Measurements from ENCODE around the gene CPSF4L. TPM values are rescaled to one million over a fixed set of nuclear protein-coding genes. Genes with fewer than 3 reads are reported as not detected.
A peak's percentile ranks its signal among the peaks of the same experiment; 100 is the strongest.

The CPSF4L gene
- polyA plus RNA-seq, 4 donors: 0.15 TPM; not detected in 3

DNA sequence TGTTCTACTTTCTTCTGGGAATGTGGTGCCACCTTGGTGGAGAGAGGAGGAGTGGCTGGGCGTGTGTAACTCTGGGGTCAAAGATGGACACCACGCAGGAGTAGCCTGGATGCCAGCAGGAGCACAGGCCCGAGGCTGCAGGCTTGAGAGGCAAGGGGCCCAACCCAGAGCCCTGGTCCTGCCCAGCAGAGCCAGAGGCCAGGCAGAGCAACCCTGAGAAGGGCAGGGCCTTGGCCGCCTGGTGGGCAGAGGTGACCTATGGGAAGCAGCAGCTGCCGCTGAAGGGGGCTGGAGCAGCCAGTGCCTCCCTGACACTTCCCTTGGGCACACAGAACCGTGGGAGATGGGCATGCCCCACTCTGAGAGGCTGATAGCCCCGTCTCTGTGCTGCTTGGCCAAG lies 18.0 kb upstream of the CPSF4L start:
- DNase-seq (peak in 1 of 2 donors; percentile 43), FAIRE-seq (no peak)
- Histone ChIP-seq H3K9me3 (ENCODE audit: control insufficient read depth in 2 of 2, insufficient read depth in 1 of 2, low read depth in 1 of 2, low read length in 1 of 2) (no peaks in the 10 kb centered on the region), H3K36me3 (ENCODE audit: control insufficient read depth in 3 of 3, insufficient read depth in 2 of 3, low read depth in 1 of 3, low read length in 3 of 3) (peaks cover 0 to 46% (median under 1%) of the 10 kb centered on the region in 3 donors), H3K27ac (ENCODE audit: low read depth in 1 of 3, low read length in 2 of 3) (no peak overlapping the region), H3K4me1 (ENCODE audit: control insufficient read depth in 3 of 3, insufficient read depth in 2 of 3, low read depth in 1 of 3, low read length in 2 of 3) (peaks cover 0 to 18% (median 3%) of the 10 kb centered on the region in 3 donors), H3K27me3 (ENCODE audit: control insufficient read depth in 3 of 3, insufficient read depth in 3 of 3, low read length in 3 of 3) (no peaks in the 10 kb centered on the region), H3K4me3 (ENCODE audit: low read depth in 1 of 3, low read length in 3 of 3) (no peak overlapping the region)
- WGBS, 3 donors: 61 to 81% (median 73%) methylated on average over 7 of the region's 7 CpGs

DNA sequence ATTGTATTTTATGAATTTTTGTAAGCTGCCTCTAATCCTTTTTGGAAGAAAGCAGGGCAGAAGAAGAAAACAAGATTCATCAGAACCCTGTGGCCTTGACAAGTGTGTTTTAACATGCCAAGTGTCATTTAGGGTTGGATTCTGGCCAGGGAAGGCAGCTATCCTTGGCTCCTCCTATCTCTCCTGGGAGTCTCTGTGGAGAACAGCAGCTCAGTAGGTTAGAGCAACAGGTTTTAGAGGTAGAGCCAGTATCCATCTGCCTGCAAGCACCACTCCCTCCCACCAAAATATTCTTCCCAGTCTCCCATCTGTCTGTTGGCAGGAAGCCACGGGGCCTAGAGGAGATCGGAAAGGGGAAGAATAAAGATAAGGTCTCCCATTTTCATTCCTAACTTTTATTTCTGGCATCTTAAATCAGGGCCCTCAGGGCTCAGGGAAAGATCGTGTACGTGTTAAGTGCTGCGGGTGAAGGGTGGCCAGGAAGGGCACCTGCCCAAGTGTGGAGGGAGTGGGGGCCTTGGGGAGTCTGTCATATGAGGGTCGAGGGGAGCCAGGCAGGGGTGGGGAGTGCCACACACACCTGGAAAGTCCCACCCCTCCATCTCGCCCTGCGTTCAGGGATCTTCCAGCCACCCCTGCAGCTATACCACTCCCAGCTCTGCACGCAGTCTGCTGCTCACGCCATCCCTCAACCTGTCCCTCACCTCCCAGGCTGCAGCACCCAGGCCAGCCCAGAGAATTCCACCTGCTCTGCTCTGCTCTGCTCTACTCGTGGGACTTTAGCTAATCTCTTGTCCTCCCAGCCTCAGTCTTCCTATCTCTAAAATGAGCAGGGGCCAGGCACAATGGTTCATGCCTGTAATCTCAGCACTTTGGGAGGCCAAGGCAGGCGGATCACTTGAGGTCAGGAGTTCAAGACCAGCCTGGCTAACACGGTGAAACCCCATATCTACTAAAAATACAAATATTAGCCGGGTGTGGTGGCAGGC lies 17.1 kb upstream of the CPSF4L start:
- Histone ChIP-seq H3K4me3 (ENCODE audit: low read depth in 1 of 3, low read length in 3 of 3) (no peak overlapping the region), H3K27ac (ENCODE audit: low read depth in 1 of 3, low read length in 2 of 3) (peak overlapping the region in 2 of 3 donors; percentile 22 to 47), H3K4me1 (ENCODE audit: control insufficient read depth in 3 of 3, insufficient read depth in 2 of 3, low read depth in 1 of 3, low read length in 2 of 3) (peaks cover 0 to 18% (median 3%) of the 10 kb centered on the region in 3 donors), H3K27me3 (ENCODE audit: control insufficient read depth in 3 of 3, insufficient read depth in 3 of 3, low read length in 3 of 3) (no peaks in the 10 kb centered on the region), H3K9me3 (ENCODE audit: control insufficient read depth in 2 of 2, insufficient read depth in 1 of 2, low read depth in 1 of 2, low read length in 1 of 2) (no peaks in the 10 kb centered on the region), H3K36me3 (ENCODE audit: control insufficient read depth in 3 of 3, insufficient read depth in 2 of 3, low read depth in 1 of 3, low read length in 3 of 3) (peaks cover 0 to 38% (median 0%) of the 10 kb centered on the region in 3 donors)
- no peak for FAIRE-seq
- 15 to 46% (median 25%) methylated on average over 12 to 14 of the region's 14 CpGs for WGBS, 3 donors
- peak; percentile 52 to 71 for DNase-seq

DNA sequence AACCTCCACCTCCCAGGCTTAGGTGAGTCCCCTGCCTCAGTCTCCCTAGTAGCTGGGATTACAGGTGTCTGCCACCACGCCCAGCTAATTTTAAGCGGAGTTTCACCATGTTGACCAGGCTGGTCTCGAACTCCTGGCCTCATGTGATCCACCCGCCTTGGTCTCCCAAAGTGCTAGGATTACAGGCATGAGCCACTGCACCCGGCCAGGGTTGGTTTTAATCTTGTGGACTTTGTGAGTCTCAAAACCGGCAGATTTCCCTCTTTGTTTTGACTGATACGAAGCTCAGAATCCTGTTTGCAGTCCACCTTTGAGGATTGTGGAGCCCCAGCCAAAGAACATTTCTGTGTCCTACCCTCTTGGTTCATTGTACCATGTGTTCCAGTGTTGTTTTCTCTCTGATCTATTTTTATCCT lies 16.4 kb upstream of the CPSF4L start:
- DNase-seq (peak; percentile 34 to 45), FAIRE-seq (no peak)
- Histone ChIP-seq H3K9me3 (ENCODE audit: control insufficient read depth in 2 of 2, insufficient read depth in 1 of 2, low read depth in 1 of 2, low read length in 1 of 2) (no peaks in the 10 kb centered on the region), H3K27me3 (ENCODE audit: control insufficient read depth in 3 of 3, insufficient read depth in 3 of 3, low read length in 3 of 3) (no peaks in the 10 kb centered on the region), H3K36me3 (ENCODE audit: control insufficient read depth in 3 of 3, insufficient read depth in 2 of 3, low read depth in 1 of 3, low read length in 3 of 3) (peaks cover 0 to 31% (median 0%) of the 10 kb centered on the region in 3 donors), H3K27ac (ENCODE audit: low read depth in 1 of 3, low read length in 2 of 3) (peak overlapping the region in 2 of 3 donors; percentile 22 to 47), H3K4me1 (ENCODE audit: control insufficient read depth in 3 of 3, insufficient read depth in 2 of 3, low read depth in 1 of 3, low read length in 2 of 3) (peaks cover 0 to 18% (median 3%) of the 10 kb centered on the region in 3 donors), H3K4me3 (ENCODE audit: low read depth in 1 of 3, low read length in 3 of 3) (no peak overlapping the region)
- 9 to 39% (median 22%) methylated on average over 7 of the region's 7 CpGs for WGBS, 3 donors

DNA sequence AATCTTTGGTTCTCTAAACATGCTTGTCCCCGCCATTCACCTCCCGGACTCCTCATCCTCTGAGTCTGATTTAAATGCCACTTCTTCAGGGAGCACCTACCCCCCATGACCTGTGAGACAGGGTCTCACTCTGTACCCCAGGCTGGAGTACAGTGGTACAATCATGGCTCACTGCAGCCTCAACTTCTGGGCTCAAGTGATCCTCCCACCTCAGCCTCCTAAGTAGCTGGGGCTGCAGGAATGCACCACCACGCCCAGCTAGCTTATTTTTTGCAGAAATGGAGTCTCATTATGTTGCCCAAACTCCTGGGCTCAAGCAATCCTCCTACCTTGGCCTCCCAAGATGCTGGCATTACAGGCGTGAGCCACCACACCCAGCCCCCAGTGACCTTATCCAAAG lies 12.8 kb upstream of the CPSF4L start:
- FAIRE-seq (no peak), DNase-seq (no peak)
- H3K27ac ChIP-seq (ENCODE audit: low read depth in 1 of 3, low read length in 2 of 3): no peak overlapping the region
- H3K27me3 ChIP-seq (ENCODE audit: control insufficient read depth in 3 of 3, insufficient read depth in 3 of 3, low read length in 3 of 3): no peaks in the 10 kb centered on the region
- H3K4me3 ChIP-seq (ENCODE audit: low read depth in 1 of 3, low read length in 3 of 3): no peak overlapping the region
- peaks cover 0 to 4% (median 0%) of the 10 kb centered on the region in 3 donors for H3K36me3 ChIP-seq (ENCODE audit: control insufficient read depth in 3 of 3, insufficient read depth in 2 of 3, low read depth in 1 of 3, low read length in 3 of 3)
- H3K9me3 ChIP-seq (ENCODE audit: control insufficient read depth in 2 of 2, insufficient read depth in 1 of 2, low read depth in 1 of 2, low read length in 1 of 2): peaks cover 0 to 6% of the 10 kb centered on the region in 2 donors
- peaks cover 0 to 18% (median 0%) of the 10 kb centered on the region in 3 donors for H3K4me1 ChIP-seq (ENCODE audit: control insufficient read depth in 3 of 3, insufficient read depth in 2 of 3, low read depth in 1 of 3, low read length in 2 of 3)
- 93 to 100% (median 94%) methylated on average over 4 of the region's 4 CpGs for WGBS, 3 donors

DNA sequence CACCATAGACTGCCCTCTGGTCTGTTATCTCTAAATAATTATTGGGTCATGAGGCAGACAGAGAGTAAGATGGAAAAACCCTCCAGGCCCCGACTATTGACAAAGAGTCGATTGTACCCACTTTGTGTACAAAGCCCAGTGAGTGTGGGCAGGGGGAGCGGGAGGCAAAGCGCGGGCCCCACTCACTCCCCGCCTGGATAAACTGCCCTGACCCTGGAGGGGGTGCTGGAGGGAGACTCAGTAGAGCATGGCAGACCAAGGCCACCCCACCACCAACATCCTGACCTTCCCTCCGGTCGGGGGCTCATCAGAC lies 11.2 kb upstream of the CPSF4L start:
- no peak for FAIRE-seq
- no peaks in the 10 kb centered on the region for H3K27me3 ChIP-seq (ENCODE audit: control insufficient read depth in 3 of 3, insufficient read depth in 3 of 3, low read length in 3 of 3)
- H3K9me3 ChIP-seq (ENCODE audit: control insufficient read depth in 2 of 2, insufficient read depth in 1 of 2, low read depth in 1 of 2, low read length in 1 of 2): peaks cover 0 to 6% of the 10 kb centered on the region in 2 donors
- no peak for DNase-seq
- H3K36me3 ChIP-seq (ENCODE audit: control insufficient read depth in 3 of 3, insufficient read depth in 2 of 3, low read depth in 1 of 3, low read length in 3 of 3): no peaks in the 10 kb centered on the region
- 71 to 84% (median 78%) methylated on average over 8 of the region's 8 CpGs for WGBS, 3 donors
- no peak overlapping the region for H3K27ac ChIP-seq (ENCODE audit: low read depth in 1 of 3, low read length in 2 of 3)
- no peak overlapping the region for H3K4me3 ChIP-seq (ENCODE audit: low read depth in 1 of 3, low read length in 3 of 3)
- peaks cover 0 to 4% (median 0%) of the 10 kb centered on the region in 3 donors for H3K4me1 ChIP-seq (ENCODE audit: control insufficient read depth in 3 of 3, insufficient read depth in 2 of 3, low read depth in 1 of 3, low read length in 2 of 3)

DNA sequence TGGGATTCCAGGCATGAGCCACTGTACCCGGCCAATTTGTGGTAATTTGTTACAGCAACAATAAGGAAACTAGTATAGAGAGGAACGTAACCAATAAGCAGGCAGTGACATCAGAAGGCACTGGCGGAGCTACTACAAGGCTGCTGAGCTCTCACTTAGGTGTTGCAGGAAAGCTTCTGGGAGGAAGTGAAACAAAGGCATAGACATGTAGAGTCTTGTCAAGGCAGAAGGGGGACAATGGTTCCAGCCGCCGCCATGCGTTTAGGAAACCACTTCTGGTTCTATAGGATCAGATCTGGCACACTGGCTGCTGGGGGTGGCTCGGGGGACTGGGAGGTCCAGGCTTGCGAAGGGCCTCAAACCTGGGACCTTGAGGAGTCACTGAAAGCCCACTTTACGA lies 9.4 kb upstream of the CPSF4L start:
- no peak for FAIRE-seq
- Histone ChIP-seq H3K36me3 (ENCODE audit: control insufficient read depth in 3 of 3, insufficient read depth in 2 of 3, low read depth in 1 of 3, low read length in 3 of 3) (no peaks in the 10 kb centered on the region), H3K27ac (ENCODE audit: low read depth in 1 of 3, low read length in 2 of 3) (no peak overlapping the region), H3K27me3 (ENCODE audit: control insufficient read depth in 3 of 3, insufficient read depth in 3 of 3, low read length in 3 of 3) (no peaks in the 10 kb centered on the region), H3K4me3 (ENCODE audit: low read depth in 1 of 3, low read length in 3 of 3) (no peak overlapping the region), H3K4me1 (ENCODE audit: control insufficient read depth in 3 of 3, insufficient read depth in 2 of 3, low read depth in 1 of 3, low read length in 2 of 3) (peaks cover 0 to 3% (median 0%) of the 10 kb centered on the region in 3 donors), H3K9me3 (ENCODE audit: control insufficient read depth in 2 of 2, insufficient read depth in 1 of 2, low read depth in 1 of 2, low read length in 1 of 2) (peaks cover 0 to 6% of the 10 kb centered on the region in 2 donors)
- DNase-seq: no peak
- WGBS, 3 donors: 78 to 91% (median 88%) methylated on average over 9 of the region's 9 CpGs

DNA sequence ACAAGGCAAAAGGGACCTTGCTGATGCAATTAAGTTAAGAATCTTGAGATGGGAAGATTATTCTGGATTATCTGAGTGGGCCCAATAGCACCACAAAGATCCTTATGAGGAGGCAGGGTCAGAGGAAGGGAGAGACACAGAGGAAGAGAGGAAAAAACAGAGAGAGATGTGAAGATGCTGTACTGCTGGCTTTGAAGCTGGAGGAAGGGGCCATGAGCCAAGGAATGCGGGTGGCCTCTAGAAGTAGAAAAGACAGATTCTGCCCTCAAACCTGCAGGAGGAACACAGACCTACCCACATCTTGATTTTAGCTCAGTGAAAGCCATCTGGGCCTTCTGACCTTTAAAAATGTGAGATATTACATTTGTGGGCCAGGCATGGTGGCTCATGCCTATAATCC lies 8.1 kb upstream of the CPSF4L start:
- DNase-seq (no peak), FAIRE-seq (no peak)
- Histone ChIP-seq H3K4me3 (ENCODE audit: low read depth in 1 of 3, low read length in 3 of 3) (no peak overlapping the region), H3K27me3 (ENCODE audit: control insufficient read depth in 3 of 3, insufficient read depth in 3 of 3, low read length in 3 of 3) (no peaks in the 10 kb centered on the region), H3K36me3 (ENCODE audit: control insufficient read depth in 3 of 3, insufficient read depth in 2 of 3, low read depth in 1 of 3, low read length in 3 of 3) (no peaks in the 10 kb centered on the region), H3K9me3 (ENCODE audit: control insufficient read depth in 2 of 2, insufficient read depth in 1 of 2, low read depth in 1 of 2, low read length in 1 of 2) (peaks cover 0 to 6% of the 10 kb centered on the region in 2 donors), H3K27ac (ENCODE audit: low read depth in 1 of 3, low read length in 2 of 3) (no peak overlapping the region), H3K4me1 (ENCODE audit: control insufficient read depth in 3 of 3, insufficient read depth in 2 of 3, low read depth in 1 of 3, low read length in 2 of 3) (peaks cover 0 to 3% (median 0%) of the 10 kb centered on the region in 3 donors)
- WGBS, 3 donors: 18 to 96% (median 92%) methylated on average over 1 of the region's 1 CpG

DNA sequence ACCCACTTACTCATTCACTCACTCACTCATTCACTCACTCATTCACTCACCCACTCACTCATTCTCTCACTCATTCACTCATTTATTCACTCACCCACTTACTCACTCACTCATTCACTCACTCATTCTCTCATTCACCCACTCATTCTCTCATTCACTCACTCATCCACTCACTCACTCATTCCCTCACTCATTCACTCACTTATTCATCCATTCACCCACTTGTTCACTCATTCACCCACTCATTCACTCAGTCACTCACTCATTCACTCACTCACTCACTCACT lies 7.6 kb upstream of the CPSF4L start:
- peaks cover 0 to 3% (median 0%) of the 10 kb centered on the region in 3 donors for H3K4me1 ChIP-seq (ENCODE audit: control insufficient read depth in 3 of 3, insufficient read depth in 2 of 3, low read depth in 1 of 3, low read length in 2 of 3)
- DNase-seq: no peak
- no peak for FAIRE-seq
- no peak overlapping the region for H3K4me3 ChIP-seq (ENCODE audit: low read depth in 1 of 3, low read length in 3 of 3)
- H3K9me3 ChIP-seq (ENCODE audit: control insufficient read depth in 2 of 2, insufficient read depth in 1 of 2, low read depth in 1 of 2, low read length in 1 of 2): peaks cover 0 to 6% of the 10 kb centered on the region in 2 donors
- no peaks in the 10 kb centered on the region for H3K36me3 ChIP-seq (ENCODE audit: control insufficient read depth in 3 of 3, insufficient read depth in 2 of 3, low read depth in 1 of 3, low read length in 3 of 3)
- no peaks in the 10 kb centered on the region for H3K27me3 ChIP-seq (ENCODE audit: control insufficient read depth in 3 of 3, insufficient read depth in 3 of 3, low read length in 3 of 3)
- no peak overlapping the region for H3K27ac ChIP-seq (ENCODE audit: low read depth in 1 of 3, low read length in 2 of 3)
